Measurements from ENCODE around the gene OR5AL1.
"Not testable (repeated sequence)": the region's sequence is repeated elsewhere in the genome, so short reads cannot be mapped to it uniquely, and the experiment has no call there.

Gene OR5AL1

GRCh38 chr11:56412396-56412795, at the start of gene OR5AL1:
Gene OR5AL1 (plus strand): TSS chr11:56412696.
- DNase-seq (ENCODE audit: low spot score): no peak

GRCh38 chr11:56375324-56375723, 37.2 kb upstream of the OR5AL1 start, which contains the start of gene OR8U1:
Gene OR8U1 (plus strand): TSS chr11:56375624. CDS start chr11:56375624, 0 bp downstream.
- DNase-seq (ENCODE audit: low spot score): no peak

- no peak for DNase-seq (ENCODE audit: low spot score)
These were observed 32.4 kb upstream of the OR5AL1 start for GRCh38 chr11:56380120-56380519.

- no peak for DNase-seq (ENCODE audit: low spot score)
These were observed 18.1 kb upstream of the OR5AL1 start for GRCh38 chr11:56394381-56394780.

GRCh38 chr11:56396047-56396446, 16.4 kb upstream of the OR5AL1 start:
- no peak for DNase-seq (ENCODE audit: low spot score)

- DNase-seq (ENCODE audit: low spot score): not testable (repeated sequence)
These were observed 10.5 kb upstream of the OR5AL1 start for GRCh38 chr11:56401858-56402461.

- DNase-seq (ENCODE audit: low spot score): no peak
These were observed 8.1 kb upstream of the OR5AL1 start for GRCh38 chr11:56404393-56404792.

- DNase-seq (ENCODE audit: low spot score): no peak
These were observed 1.7 kb upstream of the OR5AL1 start for GRCh38 chr11:56410801-56411200.

- no peak for DNase-seq (ENCODE audit: low spot score)
These were observed 41.0 kb downstream of the OR5AL1 start for GRCh38 chr11:56453521-56453920.

GRCh38 chr11:56457076-56457475, 44.6 kb downstream of the OR5AL1 start:
- DNase-seq (ENCODE audit: low spot score): no peak

Data from CD4-positive, alpha-beta T cell treated with Interleukin-6 at 100 ng/mL for 8 hours (primary cell).